Measurements from ENCODE around the gene VPS13C.

The VPS13C gene

GRCh38 chr15:61935493-61935892, 124.8 kb downstream of the VPS13C start:
- no peak for DNase-seq (ENCODE audit: low read depth)

GRCh38 chr15:61929452-61929851, 130.8 kb downstream of the VPS13C start:
- DNase-seq (ENCODE audit: low read depth), result no peak

- no peak for DNase-seq (ENCODE audit: low read depth)
Measured at GRCh38 chr15:61923173-61923572, 137.1 kb downstream of the VPS13C start.

DNA sequence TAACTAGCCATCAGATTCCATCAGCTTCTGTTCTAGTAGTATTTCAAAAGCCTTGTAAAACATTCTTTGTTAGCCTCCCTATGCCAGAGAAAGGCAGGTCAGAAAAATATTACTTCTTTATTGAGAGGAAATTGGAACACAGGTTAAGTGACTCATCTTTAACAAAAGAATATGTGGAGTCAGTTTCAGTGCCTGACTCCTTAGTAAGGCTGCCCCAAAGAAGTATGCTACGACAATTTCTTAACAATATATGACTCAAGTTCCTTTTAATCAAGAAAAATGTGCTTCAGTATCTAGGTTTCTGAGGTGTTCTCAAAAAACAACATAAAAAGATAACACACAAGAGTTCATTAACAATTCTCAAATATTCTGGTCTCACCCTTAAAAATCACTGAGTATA, 139.2 kb downstream of the VPS13C start:
- DNase-seq (ENCODE audit: low read depth), result no peak

GRCh38 chr15:61917457-61917856, 142.8 kb downstream of the VPS13C start:
- no peak for DNase-seq (ENCODE audit: low read depth)

GRCh38 chr15:61916104-61916503, 144.1 kb downstream of the VPS13C start:
- peak; percentile 49 for DNase-seq (ENCODE audit: low read depth)

DNA sequence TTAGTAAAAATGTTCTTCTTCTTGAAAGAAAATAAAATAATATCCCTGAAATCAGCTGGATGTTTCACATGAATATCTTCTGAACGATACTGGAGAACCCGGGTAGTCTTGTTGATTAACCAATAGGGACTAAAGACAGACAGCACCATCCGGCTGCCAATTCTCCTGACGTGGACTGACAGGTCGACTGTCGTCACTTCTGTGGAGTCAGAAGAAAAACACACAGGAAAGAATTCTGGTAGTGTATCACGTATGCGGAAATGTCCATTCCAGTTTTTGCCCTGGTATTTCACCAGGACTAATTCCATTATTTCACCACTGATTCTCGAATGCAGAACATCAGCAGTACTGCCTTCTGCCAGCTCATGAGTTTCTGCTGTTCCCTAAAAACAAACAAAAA, 144.6 kb downstream of the VPS13C start:
- peak; percentile 12 for DNase-seq (ENCODE audit: low read depth)

DNA sequence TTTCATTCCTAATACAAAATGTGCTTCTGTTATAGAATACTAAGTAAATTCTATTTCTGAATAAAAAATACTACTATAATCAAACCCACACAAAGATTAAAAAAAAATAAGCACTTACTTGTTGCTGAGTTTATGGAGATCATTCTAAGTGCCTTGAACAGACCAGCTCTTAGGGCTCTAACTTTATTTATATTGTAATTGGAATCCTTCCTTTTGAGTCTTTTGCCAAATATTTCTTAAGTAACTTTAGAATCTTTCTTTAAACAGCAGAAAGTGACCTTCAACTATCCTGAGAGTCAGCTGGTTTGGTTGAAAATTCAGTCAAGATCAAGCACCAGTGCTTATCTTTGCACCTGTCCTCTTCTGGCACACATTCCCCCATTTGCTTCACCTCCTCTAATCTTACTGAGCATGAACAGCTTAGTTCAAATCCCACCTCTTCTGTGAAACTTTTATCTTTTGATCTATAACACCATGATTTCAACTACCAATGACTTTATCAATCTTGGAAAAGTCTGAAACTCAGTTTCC, 149.3 kb downstream of the VPS13C start:
- DNase-seq (ENCODE audit: low read depth), result no peak

DNA sequence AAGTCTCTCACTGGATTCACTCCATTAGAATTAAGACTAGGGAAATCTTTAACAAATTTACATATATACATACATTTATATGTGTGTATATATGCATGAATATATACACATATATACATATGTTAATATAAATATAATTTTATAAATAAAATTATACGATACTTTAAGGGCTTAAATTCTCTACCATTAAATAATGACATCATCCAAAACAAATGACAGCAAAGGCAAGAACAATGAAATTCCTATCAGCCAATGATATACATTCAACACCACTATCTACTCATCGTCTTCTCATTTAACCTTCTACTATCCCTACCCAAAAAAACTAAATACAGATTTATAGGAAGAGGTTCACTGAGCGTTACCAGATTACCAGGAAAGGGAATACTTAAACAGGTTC, 152.0 kb downstream of the VPS13C start:
- DNase-seq (ENCODE audit: low read depth), result no peak

- no peak for DNase-seq (ENCODE audit: low read depth)
Measured at GRCh38 chr15:61907753-61908086, 152.5 kb downstream of the VPS13C start.

DNA sequence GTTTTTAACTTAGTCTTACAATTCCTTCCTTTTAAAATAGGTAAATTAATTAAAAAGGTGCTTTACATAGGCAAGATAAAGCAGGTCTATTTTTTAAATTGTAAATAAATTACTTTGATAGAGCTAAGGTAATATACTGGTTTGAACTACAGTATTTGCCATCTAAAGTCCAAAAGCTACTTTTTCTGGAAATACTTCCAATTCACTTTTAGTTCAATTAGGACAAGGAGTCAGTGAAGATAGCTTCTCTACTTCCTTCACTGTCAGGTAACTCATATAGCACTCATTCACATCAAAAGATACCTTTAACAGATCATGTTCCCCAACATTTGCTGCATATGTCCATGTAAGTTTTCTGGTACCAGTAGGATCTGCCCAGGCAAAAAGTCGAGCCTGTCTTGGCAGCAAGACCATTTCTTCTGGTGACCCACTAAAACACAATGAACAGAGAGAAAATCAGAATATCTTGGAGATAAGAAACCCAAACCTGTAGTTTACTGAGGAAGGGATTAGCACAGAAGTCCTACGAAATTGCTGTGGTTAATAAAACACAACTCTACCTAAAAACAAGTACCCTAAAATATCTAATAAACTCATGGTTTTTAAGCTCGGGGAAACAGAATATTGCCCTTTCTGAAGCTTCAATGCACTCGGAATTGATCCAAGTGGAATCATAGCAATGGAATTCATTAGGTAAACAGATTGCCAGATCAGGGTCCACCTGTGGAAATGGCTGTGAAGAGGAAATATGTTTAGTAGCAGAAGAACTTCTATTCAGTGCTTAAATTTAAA, 153.1 kb downstream of the VPS13C start:
- no peak for DNase-seq (ENCODE audit: low read depth)

- no peak for DNase-seq (ENCODE audit: low read depth)
Measured at GRCh38 chr15:61893146-61893545, 167.1 kb downstream of the VPS13C start.

- DNase-seq (ENCODE audit: low read depth), result no peak
Measured at GRCh38 chr15:61892140-61892539, 168.1 kb downstream of the VPS13C start.

DNA sequence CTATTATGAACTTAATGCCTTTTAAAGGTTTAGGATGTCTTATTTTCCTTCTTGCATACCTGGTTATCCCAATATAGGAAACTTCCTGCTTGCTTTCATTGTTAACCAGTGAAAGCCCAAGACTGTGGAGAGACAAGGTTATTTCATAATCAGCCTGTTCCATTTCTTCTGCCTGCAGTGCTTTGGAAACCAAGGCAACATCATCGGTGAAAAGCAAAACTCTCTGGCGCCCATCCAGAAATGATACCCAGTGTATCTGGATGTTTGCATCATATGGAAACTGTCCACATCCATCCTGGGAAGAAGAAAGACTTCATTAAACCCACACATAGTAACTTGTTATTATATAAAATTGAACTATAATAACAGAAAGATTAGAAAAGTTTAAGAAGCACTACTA, 170.1 kb downstream of the VPS13C start:
- no peak for DNase-seq (ENCODE audit: low read depth)

DNA sequence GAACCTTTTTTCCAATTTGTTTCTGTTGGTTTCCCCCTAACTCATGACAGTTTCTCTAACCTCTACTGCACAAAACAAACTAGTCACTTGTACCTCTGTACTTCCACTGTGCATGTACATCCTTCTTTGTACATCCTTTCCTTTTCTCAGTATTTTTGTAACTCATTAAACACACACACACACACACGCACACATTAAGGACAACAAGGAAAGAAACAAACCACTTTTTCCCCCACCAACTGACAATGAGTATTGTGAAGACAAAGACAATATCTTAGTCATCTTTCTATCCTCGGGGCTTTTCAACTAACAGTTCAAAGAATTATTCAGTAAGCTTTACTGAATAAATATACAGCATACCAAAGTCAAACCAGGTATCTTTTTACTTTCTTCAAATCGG, 170.5 kb downstream of the VPS13C start:
- DNase-seq (ENCODE audit: low read depth), result no peak

- no peak for DNase-seq (ENCODE audit: low read depth)
Measured at GRCh38 chr15:61888074-61888780, 172.0 kb downstream of the VPS13C start.

DNA sequence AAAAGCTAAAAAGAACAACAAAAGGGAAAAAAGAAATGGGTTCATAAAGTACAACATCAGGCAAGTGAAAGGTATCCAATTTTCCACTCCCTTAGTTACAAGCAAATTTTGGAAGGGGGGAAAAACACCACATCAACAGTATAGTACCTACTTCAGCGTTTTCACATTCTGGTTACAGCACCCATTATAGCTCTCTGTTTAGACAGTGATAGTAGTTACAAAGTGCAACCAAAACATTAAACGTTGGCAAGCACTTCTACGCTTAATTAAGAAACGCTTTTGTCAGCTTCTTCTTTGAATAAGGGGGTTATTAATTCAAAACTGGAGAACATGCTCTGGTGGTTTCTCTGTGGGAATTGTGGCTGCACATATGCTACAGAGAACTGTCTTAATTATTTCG, 180.2 kb downstream of the VPS13C start:
- DNase-seq (ENCODE audit: low read depth), result no peak

- no peak for DNase-seq (ENCODE audit: low read depth)
Measured at GRCh38 chr15:61879219-61879618, 181.0 kb downstream of the VPS13C start.

DNA sequence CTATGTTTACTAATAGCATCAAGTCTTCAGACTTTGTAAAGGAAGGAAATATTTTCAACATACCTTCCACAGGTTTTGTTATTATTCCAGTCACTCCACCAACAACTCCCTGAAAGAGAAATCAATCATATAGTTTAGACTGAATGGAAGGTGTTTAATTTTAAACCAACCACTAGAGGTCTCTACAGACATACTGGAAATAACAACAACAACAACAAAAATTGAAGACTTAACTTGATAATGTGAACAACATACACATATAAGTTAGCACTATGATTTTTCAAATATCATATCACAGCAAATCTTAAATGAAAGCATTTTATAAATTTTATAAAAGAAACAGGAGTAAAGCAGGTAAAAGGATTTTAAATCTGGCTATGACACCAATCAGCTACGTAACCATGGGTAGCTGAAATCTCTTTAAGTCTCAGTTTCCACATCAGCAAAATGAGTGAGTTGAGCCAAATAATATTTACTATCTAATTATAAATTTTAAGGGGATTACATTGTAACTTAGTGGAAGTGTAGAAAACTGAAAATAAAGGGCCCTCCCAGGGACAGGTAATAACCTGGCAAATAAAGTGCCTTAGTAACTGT, 188.2 kb downstream of the VPS13C start:
- DNase-seq (ENCODE audit: low read depth), result no peak

GRCh38 chr15:61869656-61870055, 190.6 kb downstream of the VPS13C start:
- DNase-seq (ENCODE audit: low read depth), result no peak

- DNase-seq (ENCODE audit: low read depth), result no peak
Measured at GRCh38 chr15:61861962-61862361, 198.3 kb downstream of the VPS13C start.

DNA sequence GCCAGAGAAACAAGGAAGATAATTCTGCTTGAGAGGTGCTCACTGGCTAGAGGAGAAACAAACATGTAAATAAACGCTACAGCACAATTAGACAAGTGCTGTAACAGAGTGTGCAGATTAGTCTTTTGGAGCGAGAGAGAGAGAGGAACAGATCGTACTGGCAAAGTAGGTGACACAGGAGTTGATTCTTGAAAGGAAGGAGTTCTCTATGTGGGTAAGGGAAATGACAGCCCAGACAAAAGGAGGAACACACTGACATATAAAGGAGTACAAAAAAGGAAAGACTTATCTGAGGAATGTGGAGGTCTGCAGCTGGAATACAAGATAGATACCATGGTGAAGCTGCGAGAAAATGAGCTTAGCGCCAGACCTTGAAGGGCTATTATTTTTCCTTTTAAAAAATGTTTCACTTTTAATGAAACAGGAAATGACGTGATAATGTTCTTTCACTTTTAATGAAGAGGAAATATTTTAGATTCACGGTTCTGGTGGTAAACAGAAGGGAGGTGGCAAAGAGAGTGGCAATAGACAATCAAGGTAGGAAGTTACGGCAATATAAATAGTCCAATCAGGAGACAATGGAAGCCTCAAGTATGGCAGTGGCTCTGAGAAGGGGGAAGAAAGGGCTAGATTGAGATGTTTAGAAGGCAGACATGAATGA, 202.9 kb downstream of the VPS13C start:
- no peak for DNase-seq (ENCODE audit: low read depth)

- DNase-seq (ENCODE audit: low read depth), result no peak
Measured at GRCh38 chr15:61856295-61856694, 204.0 kb downstream of the VPS13C start.

Measured in GM04503 (cell line).